Fibroblast of skin of right quadriceps (primary cell): ENCODE measurements around the gene GPR161.
"Not testable (repeated sequence)": the region's sequence is repeated elsewhere in the genome, so short reads cannot be mapped to it uniquely, and the experiment has no call there.

Experiments used
- DNase-seq: peaks from one replicate; pipeline ENCODE4 v3.0.0-alpha.2; 2013

The GPR161 gene

GRCh38 chr1:168085401-168085872 is 51.3 kb downstream of the GPR161 start:
- DNase-seq, result no peak

GRCh38 chr1:168084396-168085231 is 52.1 kb downstream of the GPR161 start:
- DNase-seq, result peak; percentile 30

GRCh38 chr1:168083456-168084325 is 53.0 kb downstream of the GPR161 start:
- DNase-seq, result no peak

DNA sequence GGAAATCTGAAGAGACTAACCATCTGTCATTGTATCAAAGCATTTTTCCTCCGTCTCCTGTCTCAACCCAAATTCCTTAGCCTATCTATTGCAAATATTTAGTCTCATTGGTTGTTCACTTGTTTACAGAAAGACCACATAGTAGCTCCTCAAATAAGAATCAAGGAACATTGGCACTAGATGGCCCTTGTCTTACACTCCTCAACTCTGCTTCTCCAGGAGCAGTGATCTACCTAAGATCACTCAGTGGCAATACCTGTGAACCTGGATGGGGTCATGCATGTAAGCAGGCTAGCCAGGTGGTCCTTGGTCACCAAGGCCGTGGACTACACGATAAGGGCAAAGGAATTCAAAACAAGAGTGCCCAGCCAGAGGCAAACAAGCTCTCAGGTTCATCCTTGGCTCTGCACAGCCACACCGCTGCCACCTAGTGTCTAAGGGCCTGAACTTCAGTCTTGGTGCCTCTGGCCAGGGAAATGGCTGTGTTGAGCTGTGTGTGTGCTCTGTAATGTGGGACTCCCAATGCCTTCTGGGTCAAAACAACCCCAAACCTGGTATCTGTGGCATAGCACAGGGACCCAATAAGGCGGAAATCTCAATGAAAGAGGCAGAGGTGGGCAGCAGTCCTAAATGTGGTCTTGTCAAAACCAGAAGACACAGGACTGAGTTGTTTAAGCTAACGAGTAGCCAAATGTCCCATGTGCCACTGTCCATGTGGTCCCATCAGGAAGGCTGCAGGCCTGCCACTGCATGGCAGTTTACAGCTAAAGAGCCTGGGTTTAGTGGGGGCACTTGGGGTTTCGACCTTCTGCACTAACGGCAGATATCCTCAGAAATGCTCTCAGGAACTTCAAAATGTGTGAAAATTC is 54.5 kb downstream of the GPR161 start:
- DNase-seq, result peak; percentile 64

GRCh38 chr1:168081373-168082007 is 55.2 kb downstream of the GPR161 start:
- DNase-seq, result peak; percentile 75

- DNase-seq, result peak; percentile 72
Observed at GRCh38 chr1:168079761-168080160, 57.0 kb downstream of the GPR161 start.

- DNase-seq, result no peak
Observed at GRCh38 chr1:168069384-168069783, 67.3 kb downstream of the GPR161 start.

- no peak for DNase-seq
Observed at GRCh38 chr1:168065506-168065905, 71.2 kb downstream of the GPR161 start.

- DNase-seq, result no peak
Observed at GRCh38 chr1:168064216-168064615, 72.5 kb downstream of the GPR161 start.

DNA sequence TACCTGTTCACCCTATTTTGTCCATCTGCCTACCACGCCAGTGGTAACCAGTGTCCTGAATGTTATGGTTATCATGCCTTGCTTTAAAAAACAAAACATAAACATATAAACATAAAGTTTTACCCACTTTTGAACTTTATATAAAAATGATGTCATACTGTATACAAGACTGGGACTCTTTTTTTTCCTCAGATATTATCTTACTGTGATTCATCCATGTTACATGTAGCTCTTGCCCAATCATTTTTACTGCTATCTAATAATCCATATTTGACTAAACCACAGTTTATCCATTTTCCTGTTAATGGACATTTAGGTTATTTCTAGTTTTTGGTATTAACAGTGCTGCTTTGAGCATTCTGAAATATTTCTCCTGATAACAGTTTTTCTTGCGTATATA is 78.8 kb downstream of the GPR161 start:
- DNase-seq, result no peak

DNA sequence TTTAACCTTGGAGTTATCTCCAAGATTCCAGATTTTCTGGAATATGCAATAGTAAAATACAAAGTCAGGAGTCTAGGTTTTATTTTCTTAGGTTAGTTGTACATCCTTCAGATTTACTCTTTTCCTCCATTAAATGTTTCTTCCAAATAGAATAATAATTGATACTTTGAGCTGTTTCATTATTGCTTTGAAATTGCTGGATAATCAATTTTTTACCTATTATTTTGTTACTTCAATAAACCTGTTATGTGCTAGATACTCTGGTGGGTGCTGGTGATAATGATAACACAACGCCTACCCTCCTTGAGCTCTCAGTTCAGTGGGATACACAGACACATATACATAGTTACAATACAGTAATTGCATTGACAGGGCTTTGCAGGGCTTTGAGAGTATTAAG is 79.4 kb downstream of the GPR161 start:
- no peak for DNase-seq

GRCh38 chr1:168056152-168056551 is 80.6 kb downstream of the GPR161 start:
- not testable (repeated sequence) for DNase-seq

GRCh38 chr1:168054117-168054516 is 82.6 kb downstream of the GPR161 start:
- DNase-seq, result no peak

GRCh38 chr1:168053681-168054080 is 83.0 kb downstream of the GPR161 start:
- DNase-seq, result no peak

DNA sequence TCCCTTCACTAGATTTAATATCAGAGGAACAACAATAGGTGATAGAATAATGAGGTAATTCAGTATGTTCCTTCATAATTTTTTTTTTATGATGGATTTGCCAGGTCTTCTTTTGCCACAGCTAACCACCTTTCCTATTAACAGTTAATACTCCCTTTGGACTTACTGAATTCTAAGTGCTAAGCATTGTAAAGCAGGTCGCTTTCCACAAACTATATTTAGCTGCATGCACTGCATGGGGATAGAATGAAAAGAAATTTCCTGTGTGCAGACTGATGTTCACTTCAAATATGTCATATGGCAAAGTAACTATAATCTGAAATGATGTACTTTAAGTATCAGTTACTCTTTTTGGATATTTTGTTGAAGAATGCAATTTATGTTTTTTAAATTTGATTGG is 85.8 kb downstream of the GPR161 start:
- DNase-seq, result no peak

DNA sequence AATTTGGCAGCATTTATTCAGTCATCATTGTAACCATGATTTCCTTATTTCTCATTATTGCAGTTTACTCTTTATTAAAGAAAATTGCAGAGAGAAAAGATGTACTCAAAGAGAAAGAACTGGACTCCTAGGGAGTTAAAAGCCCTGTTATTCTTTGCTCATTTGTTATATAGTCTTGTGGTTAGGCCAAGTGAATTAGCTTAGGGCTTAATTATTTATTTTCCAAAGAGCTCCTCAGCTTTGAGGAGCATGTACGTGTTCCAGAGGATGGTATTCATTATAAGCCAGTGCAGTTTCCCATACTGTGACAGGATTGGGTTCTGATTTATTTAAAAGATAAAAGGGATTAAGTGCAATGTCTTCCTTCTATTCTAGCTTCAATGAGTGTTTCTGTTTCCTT is 86.4 kb downstream of the GPR161 start:
- no peak for DNase-seq

DNA sequence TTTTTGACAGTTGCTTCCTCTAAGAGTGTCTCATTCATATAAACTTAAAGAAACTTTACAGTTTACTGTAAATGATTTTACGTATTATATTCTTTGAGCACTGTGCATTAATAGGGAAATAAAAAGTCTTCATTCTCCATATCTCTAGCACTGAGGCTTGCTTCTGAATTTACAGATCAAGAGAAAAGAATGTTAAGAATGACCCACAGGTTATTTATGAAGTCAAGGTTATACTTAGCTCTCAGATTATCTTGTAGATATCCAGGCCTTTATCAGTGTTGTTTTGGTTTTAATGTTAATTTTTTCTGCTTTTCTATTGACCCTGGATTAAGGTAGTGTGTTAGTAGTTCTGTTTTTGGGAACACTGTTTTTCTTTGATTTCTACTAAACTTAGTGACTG is 91.4 kb downstream of the GPR161 start:
- DNase-seq, result no peak

DNA sequence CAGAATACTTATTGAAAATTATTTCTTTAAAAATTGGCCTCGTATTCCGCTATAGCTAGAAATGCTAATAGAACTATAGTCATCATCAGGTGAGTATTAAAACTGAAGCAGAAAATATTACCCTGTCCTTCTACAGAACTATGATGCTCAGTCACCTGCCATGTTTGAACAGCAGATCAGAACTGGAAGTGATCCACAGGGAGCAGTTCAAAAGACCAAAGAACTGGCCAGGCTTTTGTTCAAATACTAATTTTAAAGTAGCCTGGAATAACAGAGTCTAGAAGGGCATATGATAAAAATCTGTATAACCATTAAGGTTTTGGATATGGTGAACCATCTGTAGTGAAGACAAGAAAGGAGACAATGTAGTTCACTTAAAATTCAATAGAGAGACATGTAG is 94.4 kb downstream of the GPR161 start:
- DNase-seq, result no peak

DNA sequence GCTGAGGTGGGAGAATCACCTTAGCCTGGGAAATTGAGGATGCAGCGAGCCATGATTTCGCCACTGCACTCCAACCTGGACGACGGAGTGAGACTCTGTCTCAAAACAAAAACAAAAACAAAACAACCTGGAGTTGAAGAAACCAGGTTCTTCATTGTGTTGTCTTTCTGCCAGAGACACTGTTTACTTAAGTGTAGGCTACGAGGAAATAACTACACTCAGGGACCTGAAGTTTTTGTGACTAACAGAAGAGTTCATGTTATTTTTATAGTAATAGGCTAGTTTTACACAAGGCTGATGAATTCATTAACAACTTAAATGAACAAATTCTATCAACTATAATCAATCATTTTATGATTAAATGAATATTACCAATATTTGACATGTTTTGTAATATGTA is 101.4 kb downstream of the GPR161 start:
- DNase-seq, result no peak

- no peak for DNase-seq
Observed at GRCh38 chr1:168032029-168032428, 104.7 kb downstream of the GPR161 start.

- no peak for DNase-seq
Observed at GRCh38 chr1:168031627-168032026, 105.1 kb downstream of the GPR161 start.

GRCh38 chr1:168031198-168031597 is 105.5 kb downstream of the GPR161 start:
- no peak for DNase-seq
